ENCODE results near the gene NAALADL2.

- TF ChIP-seq PAF1 (CRISPR knock-in tag; IDR thresholded peaks at IDR 0.05) = no peak
- TF ChIP-seq, protein P1, sequence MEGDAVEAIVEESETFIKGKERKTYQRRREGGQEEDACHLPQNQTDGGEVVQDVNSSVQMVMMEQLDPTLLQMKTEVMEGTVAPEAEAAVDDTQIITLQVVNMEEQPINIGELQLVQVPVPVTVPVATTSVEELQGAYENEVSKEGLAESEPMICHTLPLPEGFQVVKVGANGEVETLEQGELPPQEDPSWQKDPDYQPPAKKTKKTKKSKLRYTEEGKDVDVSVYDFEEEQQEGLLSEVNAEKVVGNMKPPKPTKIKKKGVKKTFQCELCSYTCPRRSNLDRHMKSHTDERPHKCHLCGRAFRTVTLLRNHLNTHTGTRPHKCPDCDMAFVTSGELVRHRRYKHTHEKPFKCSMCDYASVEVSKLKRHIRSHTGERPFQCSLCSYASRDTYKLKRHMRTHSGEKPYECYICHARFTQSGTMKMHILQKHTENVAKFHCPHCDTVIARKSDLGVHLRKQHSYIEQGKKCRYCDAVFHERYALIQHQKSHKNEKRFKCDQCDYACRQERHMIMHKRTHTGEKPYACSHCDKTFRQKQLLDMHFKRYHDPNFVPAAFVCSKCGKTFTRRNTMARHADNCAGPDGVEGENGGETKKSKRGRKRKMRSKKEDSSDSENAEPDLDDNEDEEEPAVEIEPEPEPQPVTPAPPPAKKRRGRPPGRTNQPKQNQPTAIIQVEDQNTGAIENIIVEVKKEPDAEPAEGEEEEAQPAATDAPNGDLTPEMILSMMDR (CRISPR knock-in tag; IDR thresholded peaks at IDR 0.05) = no peak
Measured at GRCh38 chr3:175121225-175121624, 262.1 kb downstream of the NAALADL2 start.
